Measurements from ENCODE around the gene FYB2.

The FYB2 gene
- long read RNA-seq, donor 1: 0 reads
- long read RNA-seq, donor 2: 0 reads
- long read RNA-seq, donor 3: 0 reads
- long read RNA-seq, donor 4: 0 reads
- long read RNA-seq, donor 5: 0 reads
- long read RNA-seq, donor 6: 0 reads
- long read RNA-seq, donor 7: 0 reads
- long read RNA-seq, donor 8, partial matches to known transcripts: 0 of 1 reads
- long read RNA-seq, donor 8, other reads (novel, unspliced or antisense): 0 of 1 reads

DNA sequence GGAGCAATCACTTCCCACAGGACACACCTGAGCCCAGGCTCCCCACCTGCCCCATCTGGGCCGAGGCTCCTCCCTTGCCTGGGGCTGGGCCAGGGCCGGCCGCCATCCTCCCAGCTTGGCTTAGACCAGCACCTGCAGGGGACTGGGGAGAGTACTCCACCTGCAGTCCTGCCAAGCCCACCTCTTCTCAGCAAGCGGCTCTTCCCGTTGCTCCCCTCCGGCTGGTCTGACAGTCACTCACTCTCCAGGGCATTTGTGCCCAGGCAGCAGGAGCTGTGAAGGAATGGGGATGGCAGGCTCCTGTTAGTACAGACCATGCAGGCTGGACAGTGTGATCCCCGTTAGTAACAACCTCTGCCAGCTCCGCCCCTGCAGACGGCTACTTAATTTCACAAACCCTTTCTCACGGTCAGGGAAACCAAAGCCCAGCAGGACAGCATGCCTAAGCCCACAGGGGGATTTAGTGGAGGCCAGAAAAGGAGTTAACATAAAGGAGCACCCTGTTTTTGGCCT lies at the start of gene FYB2:
Gene FYB2 (minus strand): TSS at position 18 of the 513 bp plus-strand sequence. CDS start 114 bp downstream, outside the sequence.
- peak; percentile 24 for DNase-seq

DNA sequence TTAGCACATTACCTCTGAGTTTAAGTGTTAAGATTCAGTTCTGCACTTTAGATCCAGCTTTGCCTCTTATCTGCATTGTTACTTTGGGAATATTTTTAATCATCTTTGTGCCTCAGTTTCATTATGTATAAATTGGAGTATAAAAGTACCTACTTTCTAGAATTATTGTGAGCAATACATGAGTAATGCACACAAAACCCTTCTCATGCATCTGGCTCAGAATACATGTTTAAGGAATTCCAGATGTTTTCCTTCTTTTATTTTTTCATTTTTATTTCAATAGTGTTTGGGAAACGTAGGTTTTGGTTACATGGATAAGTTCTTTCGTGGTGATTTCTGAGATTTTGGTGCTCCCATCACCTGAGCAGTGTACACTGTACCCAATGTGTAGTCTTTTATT lies 49.6 kb upstream of the FYB2 start:
- no peak for DNase-seq

DNA sequence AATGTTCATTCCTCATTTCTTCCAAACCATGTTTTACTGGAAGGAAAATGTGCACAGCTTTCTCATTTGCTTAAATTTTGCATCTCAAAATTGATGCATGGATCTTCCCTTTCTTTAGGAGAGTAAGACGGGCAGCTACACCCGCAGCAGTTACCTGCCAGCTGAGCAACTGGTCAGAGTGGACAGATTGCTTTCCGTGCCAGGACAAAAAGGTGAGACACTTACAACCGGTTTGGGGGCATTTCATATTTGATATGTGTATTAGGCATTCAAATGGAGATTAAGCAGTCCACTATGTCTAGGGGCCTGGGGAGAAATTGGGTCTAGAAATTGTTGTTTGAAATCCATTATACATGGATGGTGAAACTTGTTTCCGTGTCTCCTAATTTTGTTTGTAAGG lies 48.3 kb upstream of the FYB2 start:
- no peak for DNase-seq

DNA sequence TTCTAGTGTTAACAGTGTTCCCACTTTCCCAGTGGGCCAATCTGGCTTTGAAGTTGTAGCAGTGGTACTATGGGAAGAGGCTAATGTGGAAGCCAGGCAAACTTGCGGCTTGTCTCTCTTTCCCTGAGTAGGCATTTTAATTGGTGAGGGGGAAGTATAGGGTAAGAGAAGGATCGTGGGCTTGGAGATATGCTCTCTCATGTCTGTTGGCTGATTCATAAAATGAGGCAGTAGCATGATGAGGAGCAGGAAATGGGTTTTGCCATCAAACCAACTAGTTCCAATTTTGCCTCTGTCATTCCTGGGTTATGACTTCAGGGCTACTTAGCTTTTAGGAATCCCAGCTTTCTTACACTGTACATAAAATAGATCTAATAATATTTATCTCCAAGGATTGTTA lies 47.5 kb upstream of the FYB2 start:
- no peak for DNase-seq

GRCh38 chr1:56864430-56864829 lies 45.2 kb upstream of the FYB2 start:
- no peak for DNase-seq

- DNase-seq: no peak
These were observed 44.2 kb upstream of the FYB2 start for GRCh38 chr1:56863265-56863992.

DNA sequence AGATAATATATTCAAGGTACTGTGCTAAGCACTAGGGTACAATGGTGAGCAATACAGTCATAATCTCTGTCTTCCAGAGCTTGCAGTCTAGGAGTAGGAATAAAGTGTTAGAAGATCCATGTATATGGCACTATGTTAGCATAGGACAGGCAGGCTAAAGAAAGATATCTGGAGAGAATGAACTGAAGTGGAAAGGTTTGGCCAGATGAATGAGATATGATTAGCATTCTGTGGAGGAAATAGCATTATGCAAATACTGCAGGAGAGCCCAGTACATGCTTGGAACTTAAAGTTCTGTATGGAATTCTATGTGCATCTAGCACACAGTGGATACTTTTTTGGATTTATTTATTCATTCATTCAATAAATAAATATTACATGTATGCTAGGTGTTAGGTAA lies 40.1 kb upstream of the FYB2 start:
- DNase-seq: no peak

- DNase-seq: no peak
These were observed 37.0 kb upstream of the FYB2 start for GRCh38 chr1:56856186-56856585.

DNA sequence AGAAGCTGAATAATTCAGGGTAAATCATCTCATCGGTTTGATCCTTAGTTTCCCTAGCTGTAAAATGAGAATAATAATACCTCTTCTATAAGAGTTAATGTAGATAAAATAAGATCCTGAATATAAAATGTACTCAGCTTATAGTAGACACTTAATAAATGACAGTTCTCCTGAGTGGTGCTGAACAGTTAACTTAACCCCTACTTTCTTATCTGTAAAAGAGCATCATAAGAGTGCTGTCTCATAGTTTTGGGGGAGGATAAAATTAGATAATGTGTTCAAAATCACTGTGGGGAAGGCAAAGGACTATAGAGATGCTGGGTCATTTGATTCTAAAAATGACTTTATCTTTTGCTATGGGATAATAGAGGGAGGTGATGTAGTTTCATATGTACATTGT lies 36.0 kb upstream of the FYB2 start:
- no peak for DNase-seq

GRCh38 chr1:56854521-56855099 lies 35.4 kb upstream of the FYB2 start, which contains the start of gene C8A:
Gene C8A, plus strand, starts transcription at chr1:56854797. Its CDS starts 105 bp downstream, at chr1:56854902.
- DNase-seq: no peak

DNA sequence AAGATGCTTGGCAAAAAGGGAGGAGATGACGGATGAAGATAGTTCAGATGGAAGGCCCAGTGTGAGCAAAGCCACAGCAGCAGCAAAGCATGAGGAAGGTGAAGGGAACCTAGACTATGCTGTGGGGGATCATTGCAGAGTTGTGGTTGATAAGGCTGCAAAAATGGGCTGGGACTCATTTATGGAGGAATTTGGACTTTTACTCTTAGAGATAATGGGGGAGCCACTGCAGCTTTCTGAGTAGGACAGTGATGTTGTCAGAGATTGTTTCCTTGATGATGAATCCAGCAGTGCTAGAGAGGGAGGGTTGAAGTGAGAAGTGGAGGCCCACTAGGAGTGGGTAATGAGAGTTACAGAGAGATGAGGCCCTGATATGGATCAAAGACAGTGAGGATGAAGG lies 33.3 kb upstream of the FYB2 start:
- DNase-seq: no peak

DNA sequence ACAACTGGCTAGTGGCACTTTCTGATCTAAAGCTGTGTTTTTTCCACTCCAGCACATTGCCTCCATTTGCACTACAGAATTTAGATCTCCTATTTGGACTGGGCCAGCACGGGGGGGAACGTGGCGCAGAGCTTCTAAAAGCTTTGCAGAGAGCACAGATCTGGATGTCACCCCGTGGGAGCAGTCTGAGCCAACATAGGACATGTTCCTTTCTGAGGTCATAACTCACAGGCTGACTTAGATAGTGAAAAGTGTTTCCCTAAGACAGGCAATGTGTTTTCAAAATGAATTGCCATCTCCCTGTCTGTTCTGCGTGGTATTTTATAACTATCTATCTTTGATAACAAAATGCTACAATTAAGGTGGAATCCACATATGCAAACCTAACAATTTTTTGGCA lies 31.7 kb upstream of the FYB2 start:
- DNase-seq: no peak

DNA sequence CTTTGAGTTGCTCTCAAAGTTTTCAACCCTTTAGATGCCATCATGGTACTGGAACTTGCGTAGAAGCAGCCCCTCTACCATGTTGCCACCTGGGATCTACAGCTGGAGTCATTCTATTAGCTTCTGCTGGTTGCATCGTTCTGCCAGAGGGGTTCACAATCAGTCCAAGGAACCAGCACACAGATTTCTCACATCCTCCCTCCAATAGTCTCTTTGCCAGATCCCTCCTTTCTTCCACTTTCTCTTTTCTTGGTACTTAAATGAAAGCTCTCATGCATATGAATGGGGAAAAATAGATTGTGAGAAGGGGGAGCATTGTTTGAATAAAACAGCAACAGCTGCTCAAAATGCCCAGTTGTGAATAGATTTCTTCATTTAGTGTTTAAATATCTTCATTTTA lies 31.2 kb upstream of the FYB2 start:
- no peak for DNase-seq

GRCh38 chr1:56849750-56850149 lies 30.5 kb upstream of the FYB2 start:
- DNase-seq: no peak

DNA sequence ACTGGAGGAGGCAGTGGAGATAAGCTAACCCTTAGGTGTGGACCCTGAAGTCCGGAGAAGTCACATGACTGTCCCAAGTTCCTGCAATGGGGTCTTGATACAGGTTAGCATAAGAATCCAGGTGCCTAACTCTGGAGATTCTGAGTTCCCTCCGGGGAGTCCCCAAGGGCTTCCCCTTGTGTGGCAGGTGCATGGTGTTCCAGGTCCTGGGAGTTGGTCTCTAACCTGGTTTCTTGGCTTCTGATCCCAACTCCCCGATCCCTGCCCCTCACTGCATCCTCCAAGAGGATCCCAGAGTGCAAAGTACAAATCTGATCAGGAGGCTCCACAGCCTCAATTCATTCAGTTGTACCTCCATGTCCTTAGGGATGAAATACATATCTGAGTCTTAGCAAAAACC lies 26.1 kb upstream of the FYB2 start:
- DNase-seq: no peak

GRCh38 chr1:56844545-56845136 lies 25.4 kb upstream of the FYB2 start:
- DNase-seq: no peak

- no peak for DNase-seq
These were observed 24.3 kb upstream of the FYB2 start for GRCh38 chr1:56843544-56843943.

- DNase-seq: no peak
These were observed 19.6 kb upstream of the FYB2 start for GRCh38 chr1:56838759-56839158.

DNA sequence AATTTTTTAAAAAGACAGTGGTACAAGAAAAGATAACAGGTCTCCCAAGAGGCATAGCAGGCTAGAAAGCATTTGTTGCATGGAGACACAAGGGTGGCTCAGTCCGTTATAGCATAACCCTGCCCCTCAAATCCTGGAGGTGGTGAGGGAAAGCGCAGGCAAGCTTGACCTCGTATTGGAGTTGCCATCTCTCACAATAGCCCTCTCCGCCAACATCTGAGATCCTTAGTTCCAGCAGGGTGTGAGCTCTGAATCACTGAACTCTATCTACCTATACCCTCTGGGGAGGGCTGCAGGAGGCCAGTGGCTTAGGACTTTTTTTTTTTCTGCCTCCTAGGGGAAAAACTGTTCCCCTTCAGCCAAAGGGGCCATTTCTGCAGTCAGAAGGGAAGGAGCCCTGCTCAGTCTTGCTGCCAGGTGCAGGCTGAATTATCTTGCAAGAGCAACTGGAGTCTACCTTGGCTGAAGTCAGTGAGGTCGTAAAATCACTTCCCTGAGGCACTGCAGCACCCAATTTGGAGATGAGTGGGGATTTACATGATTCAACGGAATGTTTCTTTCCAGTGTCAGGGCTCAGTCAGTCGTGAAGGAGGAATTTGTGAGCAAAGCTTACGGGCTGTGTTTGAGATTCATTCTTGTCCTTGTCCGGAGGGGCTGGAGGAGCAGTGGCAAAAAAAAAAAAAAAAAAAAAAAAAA lies 18.2 kb upstream of the FYB2 start:
- peak; percentile 41 for DNase-seq

GRCh38 chr1:56836359-56836758 lies 17.2 kb upstream of the FYB2 start:
- no peak for DNase-seq

- DNase-seq: no peak
These were observed 16.5 kb upstream of the FYB2 start for GRCh38 chr1:56835657-56836056.

- no peak for DNase-seq
These were observed 15.1 kb upstream of the FYB2 start for GRCh38 chr1:56834137-56834900.

Measured in right kidney (tissue), 9 donors.